ENCODE results near the gene PLAC8L1. TPM values are rescaled to one million over a fixed set of nuclear protein-coding genes. Genes with fewer than 3 reads are reported as not detected.

The PLAC8L1 gene
- polyA plus RNA-seq, 1 donor (not counting 4 experiments of a cell fraction or from before 2014, with no cell fraction given) = 0.69 TPM

DNA sequence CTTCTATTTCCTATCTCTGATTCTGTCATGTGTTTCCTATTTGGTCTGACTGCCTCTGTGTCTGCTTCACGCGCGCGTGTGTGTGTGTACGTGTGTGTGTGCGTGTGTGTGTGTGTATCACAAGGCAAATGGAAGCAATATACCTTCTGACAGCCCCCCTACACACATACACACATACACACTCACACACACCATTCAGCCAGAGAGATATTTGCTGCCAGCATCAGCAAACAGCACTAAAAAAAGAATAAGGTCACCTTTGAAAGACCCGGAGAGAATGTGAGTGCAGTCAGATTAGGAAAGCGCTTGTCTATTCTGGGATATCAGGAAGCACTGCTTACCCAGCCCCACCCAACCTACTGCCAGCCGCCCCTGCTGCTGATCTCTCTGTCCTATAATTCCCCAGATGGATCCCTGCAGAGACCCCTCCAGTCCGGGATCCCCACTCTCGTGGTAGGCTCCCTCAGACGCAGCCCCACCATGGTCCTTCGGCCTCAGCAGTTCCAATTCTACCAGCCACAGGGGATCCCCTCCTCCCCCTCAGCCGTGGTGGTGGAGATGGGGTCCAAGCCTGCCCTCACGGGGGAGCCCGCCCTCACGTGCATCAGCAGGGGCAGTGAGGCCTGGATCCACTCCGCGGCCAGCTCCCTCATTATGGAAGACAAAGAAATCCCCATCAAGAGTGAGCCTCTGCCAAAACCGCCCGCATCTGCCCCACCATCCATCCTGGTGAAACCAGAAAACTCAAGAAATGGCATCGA is 45.7 kb downstream of the PLAC8L1 start:
- no peak for DNase-seq (ENCODE audit: low read depth, low spot score)
- Histone ChIP-seq H3K4me1 (ENCODE audit: control insufficient read depth, extremely low read depth, insufficient read depth, low read length) (no peaks in the 10 kb centered on the region), H3K9me1 (ENCODE audit: control insufficient read depth, extremely low read depth, insufficient read depth, low read length) (no peaks in the 10 kb centered on the region), H3K36me3 (ENCODE audit: control insufficient read depth in 2 of 2, extremely low read depth in 1 of 2, insufficient read depth in 2 of 2, low read length in 2 of 2) (peaks cover 49 to 75% of the 10 kb centered on the region in 2 experiments), H3K27ac (ENCODE audit: control insufficient read depth, insufficient read depth, low read length) (no peak overlapping the region), H3K9me3 (ENCODE audit: control insufficient read depth, low read depth, low read length) (no peaks in the 10 kb centered on the region), H3K9ac (ENCODE audit: control insufficient read depth, extremely low read depth, insufficient read depth, low read length) (no peak overlapping the region), H3K27me3 (ENCODE audit: control insufficient read depth, extremely low read depth, insufficient read depth, low read length) (no peaks in the 10 kb centered on the region), H3K4me2 (ENCODE audit: control insufficient read depth, extremely low read depth, insufficient read depth, low read depth, low read length) (no peak overlapping the region), H3K4me3 (ENCODE audit: control insufficient read depth in 2 of 3, extremely low read depth in 1 of 3, insufficient read depth in 2 of 3, low read depth in 1 of 3, low read length in 3 of 3) (no peak overlapping the region), H3K79me2 (ENCODE audit: control insufficient read depth, insufficient read depth, low read length) (no peaks in the 10 kb centered on the region), H2AFZ (ENCODE audit: control insufficient read depth, low read length) (no peak overlapping the region), H4K20me1 (ENCODE audit: control insufficient read depth, extremely low read depth, insufficient read depth, low read length) (no peaks in the 10 kb centered on the region)
- no peak for FAIRE-seq
- no peak for TF ChIP-seq EZH2 (IDR thresholded peaks at IDR 0.05; ENCODE audit: low read length)
- no peak for TF ChIP-seq CTCF (optimal IDR thresholded peaks at IDR 0.05 in 1 of 3, IDR thresholded peaks at IDR 0.05 in 1 of 3, conservative IDR thresholded peaks at IDR 0.05 in 1 of 3; ENCODE audit: extremely low read depth in 1 of 3, insufficient read depth in 2 of 3, low read length in 3 of 3)
- dilution Hi-C loops (cut with MboI; ENCODE audit: extremely low pct_ligation_motif_present, low sequenced_read_pairs) = no loop called here

DNA sequence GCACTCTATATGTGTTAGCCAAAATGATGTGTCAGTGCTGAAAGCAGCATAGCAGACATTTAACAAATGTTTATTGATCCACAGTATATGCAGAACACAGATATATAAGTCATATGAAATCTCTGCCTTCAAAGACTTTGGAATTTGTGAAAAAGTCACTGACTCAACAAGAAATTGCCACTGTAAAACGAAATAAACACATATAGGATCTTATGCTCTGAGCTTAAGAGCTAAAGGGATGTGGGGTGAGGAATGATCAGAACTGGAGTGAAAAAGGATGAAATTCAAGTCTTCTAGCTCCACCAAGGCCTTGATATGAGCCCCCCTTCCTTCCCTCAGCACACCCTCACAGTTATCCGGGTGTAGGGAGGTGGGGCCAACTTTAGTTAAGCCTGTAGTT is 49.9 kb downstream of the PLAC8L1 start:
- Histone ChIP-seq H3K4me1 (ENCODE audit: control insufficient read depth, extremely low read depth, insufficient read depth, low read length) (no peaks in the 10 kb centered on the region), H3K27me3 (ENCODE audit: control insufficient read depth, extremely low read depth, insufficient read depth, low read length) (no peaks in the 10 kb centered on the region), H3K4me2 (ENCODE audit: control insufficient read depth, extremely low read depth, insufficient read depth, low read depth, low read length) (no peak overlapping the region), H3K27ac (ENCODE audit: control insufficient read depth, insufficient read depth, low read length) (no peak overlapping the region), H3K79me2 (ENCODE audit: control insufficient read depth, insufficient read depth, low read length) (no peaks in the 10 kb centered on the region), H3K9me1 (ENCODE audit: control insufficient read depth, extremely low read depth, insufficient read depth, low read length) (no peaks in the 10 kb centered on the region), H4K20me1 (ENCODE audit: control insufficient read depth, extremely low read depth, insufficient read depth, low read length) (no peaks in the 10 kb centered on the region), H2AFZ (ENCODE audit: control insufficient read depth, low read length) (no peak overlapping the region), H3K36me3 (ENCODE audit: control insufficient read depth in 2 of 2, extremely low read depth in 1 of 2, insufficient read depth in 2 of 2, low read length in 2 of 2) (peaks cover 49 to 56% of the 10 kb centered on the region in 2 experiments), H3K4me3 (ENCODE audit: control insufficient read depth in 2 of 3, extremely low read depth in 1 of 3, insufficient read depth in 2 of 3, low read depth in 1 of 3, low read length in 3 of 3) (no peak overlapping the region), H3K9ac (ENCODE audit: control insufficient read depth, extremely low read depth, insufficient read depth, low read length) (no peak overlapping the region), H3K9me3 (ENCODE audit: control insufficient read depth, low read depth, low read length) (no peaks in the 10 kb centered on the region)
- dilution Hi-C loops (cut with MboI; ENCODE audit: extremely low pct_ligation_motif_present, low sequenced_read_pairs) = no loop called here
- DNase-seq (ENCODE audit: low read depth, low spot score) (no peak), FAIRE-seq (no peak)
- no peak for TF ChIP-seq CTCF (optimal IDR thresholded peaks at IDR 0.05 in 1 of 3, IDR thresholded peaks at IDR 0.05 in 1 of 3, conservative IDR thresholded peaks at IDR 0.05 in 1 of 3; ENCODE audit: extremely low read depth in 1 of 3, insufficient read depth in 2 of 3, low read length in 3 of 3)
- no peak for TF ChIP-seq EZH2 (IDR thresholded peaks at IDR 0.05; ENCODE audit: low read length)
